SKM-1 treated with dmso at 0.1 percent for 144 hours (cell line): ENCODE measurements around the gene FDXR.
"Not testable (repeated sequence)": the region's sequence is repeated elsewhere in the genome, so short reads cannot be mapped to it uniquely, and the experiment has no call there.

Experiments used
- DNase-seq: peaks from one replicate; lab custom pipeline; 2025; ENCODE audit not compliant: unreplicated experiment; lab: John Stamatoyannopoulos, UW

Gene FDXR

GRCh38 chr17:74873037-74873873 is 461 bp upstream of the FDXR start:
- DNase-seq: peak; percentile 99

- no peak for DNase-seq
These were observed 1.3 kb downstream of the FDXR start for GRCh38 chr17:74871356-74872076.

GRCh38 chr17:74870512-74870911 is 2.3 kb downstream of the FDXR start:
- DNase-seq: no peak

- not testable (repeated sequence) for DNase-seq
These were observed 2.8 kb downstream of the FDXR start for GRCh38 chr17:74870028-74870427.

- no peak for DNase-seq
These were observed 3.9 kb downstream of the FDXR start for GRCh38 chr17:74868908-74869255.

GRCh38 chr17:74868251-74868907 is 4.4 kb downstream of the FDXR start:
- no peak for DNase-seq

GRCh38 chr17:74866198-74866835 is 6.5 kb downstream of the FDXR start:
- no peak for DNase-seq

- DNase-seq: no peak
These were observed 7.1 kb downstream of the FDXR start for GRCh38 chr17:74865504-74866197.

- DNase-seq: peak; percentile 45
These were observed 7.9 kb downstream of the FDXR start for GRCh38 chr17:74864866-74865395.

- DNase-seq: no peak
These were observed 8.4 kb downstream of the FDXR start for GRCh38 chr17:74864297-74864865.

- no peak for DNase-seq
These were observed 9.1 kb downstream of the FDXR start for GRCh38 chr17:74863420-74864296.

GRCh38 chr17:74862919-74863318 is 9.9 kb downstream of the FDXR start:
- DNase-seq: no peak

- DNase-seq: no peak
These were observed 10.5 kb downstream of the FDXR start for GRCh38 chr17:74862108-74862901.

- no peak for DNase-seq
These were observed 11.1 kb downstream of the FDXR start for GRCh38 chr17:74861662-74862107.

GRCh38 chr17:74860872-74861661 is 11.7 kb downstream of the FDXR start:
- DNase-seq: no peak

- DNase-seq: no peak
These were observed 12.4 kb downstream of the FDXR start for GRCh38 chr17:74860229-74860871.
